Renal pelvis (tissue), 4 donors: ENCODE data around the gene LHFPL2. TPM values are rescaled to one million over a fixed set of nuclear protein-coding genes. Genes with fewer than 3 reads are reported as not detected.

Experiments used
- DNase-seq: peaks from one replicate; pipeline ENCODE4 v3.0.0-alpha.2; 2013
- polyA plus RNA-seq, 3 donors: library from polyadenylated mRNA; unstranded; fragments of 120-200 nt; gene quantifications; one replicate each; pipeline ENCODE4 v1.2.1, GENCODE V29; 2013; ENCODE audit not compliant: insufficient read length in 3 of 3

The LHFPL2 gene
- polyA plus RNA-seq, 3 donors, result 44.7 to 47.7 (median 47.1) TPM

- DNase-seq, result no peak
Observed at GRCh38 chr5:78574131-78574673, 74.4 kb downstream of the LHFPL2 start.

GRCh38 chr5:78573318-78573717, 75.3 kb downstream of the LHFPL2 start:
- no peak for DNase-seq

DNA sequence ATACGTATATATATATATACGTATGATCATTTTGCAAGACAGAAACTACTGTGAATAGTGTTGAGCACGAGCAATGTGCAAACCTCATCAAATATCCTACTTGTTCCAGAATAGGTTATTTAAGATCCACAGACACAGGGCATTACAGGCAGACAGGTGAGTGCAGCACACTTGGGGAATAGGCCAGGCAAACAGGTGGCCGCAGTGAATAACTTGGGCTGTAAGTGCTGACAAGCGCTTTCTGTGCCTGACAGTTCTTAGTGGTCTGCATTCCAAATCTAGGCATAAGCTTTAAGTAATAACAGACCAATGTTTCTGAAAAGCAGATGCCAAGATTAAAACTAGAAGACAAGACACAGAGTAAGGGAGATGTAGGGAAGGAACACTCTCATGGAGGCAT, 77.9 kb downstream of the LHFPL2 start:
- no peak for DNase-seq

GRCh38 chr5:78569441-78569840, 79.1 kb downstream of the LHFPL2 start:
- DNase-seq, result peak; percentile 93

DNA sequence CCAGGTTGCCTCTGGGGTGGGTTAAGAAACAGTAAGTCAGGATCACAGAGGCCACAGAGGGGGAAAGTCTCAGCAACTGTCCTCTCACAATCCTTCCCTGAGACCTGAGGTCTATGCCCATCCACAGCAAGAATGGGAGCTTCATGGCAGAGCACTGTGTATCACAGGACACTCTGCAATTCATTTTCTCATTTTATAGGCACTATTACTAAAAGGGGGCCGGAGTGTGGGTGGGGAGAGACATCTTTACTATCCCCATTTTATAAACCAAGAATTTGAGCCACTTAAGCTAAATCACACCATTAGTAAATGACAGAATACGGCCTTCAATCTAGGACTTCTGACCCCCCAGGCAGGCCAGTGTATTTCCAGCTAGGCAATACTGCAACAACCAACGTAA, 79.9 kb downstream of the LHFPL2 start:
- no peak for DNase-seq

DNA sequence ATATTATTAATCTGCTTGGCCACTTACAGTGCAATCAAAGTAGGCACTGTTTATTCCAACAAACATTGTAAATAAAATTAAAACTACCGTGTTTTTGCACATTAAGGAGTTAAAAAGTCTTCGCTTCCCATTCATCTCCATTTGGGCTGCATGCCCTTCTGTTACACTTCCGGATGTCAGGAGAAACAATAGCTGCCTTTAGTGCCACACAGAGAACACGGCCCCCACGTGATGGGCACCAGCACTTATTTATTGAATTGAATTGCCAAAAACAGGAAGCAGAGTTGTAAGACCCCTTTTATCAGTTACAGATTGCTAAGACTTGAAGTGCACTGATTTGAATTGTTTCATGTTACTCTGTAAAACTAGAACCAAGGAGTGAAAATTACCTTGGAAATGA, 80.4 kb downstream of the LHFPL2 start:
- DNase-seq, result no peak

DNA sequence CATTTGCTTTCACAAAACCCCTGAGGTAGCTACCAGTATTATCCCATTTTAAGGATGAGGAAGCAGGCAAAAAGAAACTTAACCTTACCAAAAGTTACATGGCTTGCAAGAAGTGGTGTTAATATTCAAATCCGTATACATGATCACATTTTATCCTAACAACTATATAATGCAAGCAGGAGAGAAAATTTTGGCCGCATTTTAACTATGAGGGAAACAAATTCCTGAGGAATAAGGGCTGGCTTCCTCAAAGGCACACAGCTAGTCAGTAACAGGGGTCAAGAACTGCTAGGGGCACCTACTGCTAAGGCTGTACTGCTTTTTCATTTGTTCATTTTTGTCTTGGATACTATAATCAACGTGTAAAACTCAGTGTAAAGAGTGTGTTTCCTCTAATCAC, 81.0 kb downstream of the LHFPL2 start:
- no peak for DNase-seq

DNA sequence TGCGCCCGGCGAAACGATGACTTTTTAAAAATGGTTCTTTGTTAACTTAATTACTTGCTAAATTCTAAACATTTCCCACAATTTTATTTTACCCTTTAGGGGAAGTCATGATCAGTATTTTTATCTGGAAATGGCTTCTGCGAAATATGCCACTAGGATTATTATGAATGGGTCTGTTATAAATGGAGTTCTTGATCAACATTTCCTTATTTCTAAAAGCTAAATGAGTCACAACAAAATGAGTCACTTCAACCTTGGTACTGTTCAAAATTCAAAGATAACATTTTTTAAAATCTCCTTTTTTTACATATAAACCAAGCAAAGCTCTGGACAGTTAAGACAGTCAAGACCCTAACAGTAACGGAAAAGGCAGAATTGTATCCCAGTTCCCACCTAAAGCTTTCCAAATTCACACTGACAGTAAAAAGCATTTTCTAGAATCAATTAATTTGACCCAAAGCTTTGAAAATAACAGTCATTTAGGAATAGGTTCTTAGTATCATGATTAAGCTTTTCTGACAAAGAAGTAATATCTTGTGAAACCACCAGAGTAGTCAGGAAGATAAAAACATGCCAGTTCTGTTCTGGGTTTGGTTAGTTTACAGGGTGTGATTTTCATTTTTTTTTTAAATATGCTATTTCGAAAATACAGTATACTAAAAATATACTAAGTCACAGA, 81.7 kb downstream of the LHFPL2 start:
- DNase-seq, result no peak

GRCh38 chr5:78565395-78565794, 83.2 kb downstream of the LHFPL2 start:
- DNase-seq, result no peak

DNA sequence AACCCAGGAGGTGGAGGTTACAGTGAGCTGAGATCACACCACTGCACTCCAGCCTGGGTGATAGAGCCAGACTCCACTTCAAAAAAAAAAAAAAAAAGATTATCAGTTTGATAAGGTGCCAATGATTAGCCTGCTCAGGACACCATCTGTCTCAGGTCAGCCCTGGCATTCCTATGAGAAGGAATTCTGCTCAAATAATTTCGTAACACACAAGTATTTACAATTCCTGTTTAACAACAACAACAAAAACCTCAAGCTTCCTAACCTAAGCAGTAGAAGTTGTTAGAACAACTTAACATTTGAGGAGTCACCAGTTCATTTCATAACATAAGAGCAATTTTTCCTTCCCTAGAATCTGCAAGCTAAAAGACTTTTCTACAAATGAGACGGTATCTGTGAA, 85.0 kb downstream of the LHFPL2 start:
- no peak for DNase-seq

GRCh38 chr5:78562714-78563330, 85.8 kb downstream of the LHFPL2 start:
- DNase-seq, result no peak

GRCh38 chr5:78562001-78562400, 86.6 kb downstream of the LHFPL2 start:
- DNase-seq, result no peak

GRCh38 chr5:78561261-78561660, 87.3 kb downstream of the LHFPL2 start:
- DNase-seq, result no peak

GRCh38 chr5:78560000-78560855, 88.3 kb downstream of the LHFPL2 start:
- DNase-seq, result no peak

DNA sequence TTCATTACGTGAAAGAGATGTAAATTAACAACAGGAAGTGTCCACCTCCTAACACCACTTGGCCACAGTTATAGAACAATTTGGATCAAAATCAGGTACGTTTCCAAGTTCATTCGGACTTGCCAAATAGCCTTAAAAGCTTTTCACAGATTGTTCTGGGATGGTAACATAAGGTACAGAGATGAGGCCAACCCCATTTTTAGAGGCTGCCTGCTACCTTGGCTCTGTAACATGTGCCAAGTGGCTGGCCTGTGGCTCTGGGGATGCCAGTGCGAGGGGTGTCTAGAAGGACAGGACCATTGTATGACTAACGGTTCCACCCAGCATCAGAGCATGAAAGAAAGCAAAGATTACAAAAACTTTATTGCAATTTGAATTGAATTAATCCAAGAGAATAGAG, 91.0 kb downstream of the LHFPL2 start:
- DNase-seq, result no peak

DNA sequence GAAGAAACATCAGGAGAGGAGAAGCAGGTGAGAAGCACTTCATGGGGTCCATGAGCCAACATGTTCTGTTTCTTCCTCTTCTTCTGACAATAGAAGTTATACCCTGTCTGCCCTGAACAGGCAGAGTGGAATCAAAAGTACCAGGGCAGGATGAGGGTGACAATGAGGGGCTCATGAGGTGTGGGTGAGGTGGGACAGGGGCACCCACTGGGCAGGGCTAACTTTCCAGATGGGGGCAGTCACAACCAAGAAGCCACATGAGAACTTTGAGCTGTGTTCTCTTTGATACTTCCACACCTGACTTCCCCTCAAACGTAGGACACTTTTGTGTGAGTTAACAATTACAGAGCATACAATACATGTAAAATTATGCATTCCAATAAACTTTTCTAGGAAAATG, 92.7 kb downstream of the LHFPL2 start:
- DNase-seq, result no peak

- no peak for DNase-seq
Observed at GRCh38 chr5:78554670-78555069, 93.9 kb downstream of the LHFPL2 start.

- no peak for DNase-seq
Observed at GRCh38 chr5:78553580-78554353, 94.8 kb downstream of the LHFPL2 start.

- no peak for DNase-seq
Observed at GRCh38 chr5:78552729-78553342, 95.7 kb downstream of the LHFPL2 start.

DNA sequence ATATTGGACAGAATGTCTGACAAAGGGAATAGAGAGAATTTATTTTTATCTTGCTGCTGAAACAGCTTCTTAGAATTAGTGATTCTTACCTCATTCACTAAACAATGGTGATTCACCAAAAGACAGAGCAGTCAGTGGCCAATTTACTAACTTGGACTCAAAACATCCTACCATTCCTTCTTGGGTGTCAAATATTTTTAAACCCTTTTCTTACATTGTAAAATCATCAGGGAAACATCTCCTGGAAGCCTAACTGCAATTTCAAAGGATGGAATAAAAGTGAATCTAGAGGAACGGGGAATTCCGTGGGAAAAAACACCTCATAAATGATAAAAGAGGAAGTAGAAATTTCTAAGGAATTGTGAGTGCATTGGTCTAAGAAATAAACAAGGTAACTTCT, 97.7 kb downstream of the LHFPL2 start:
- DNase-seq, result no peak

DNA sequence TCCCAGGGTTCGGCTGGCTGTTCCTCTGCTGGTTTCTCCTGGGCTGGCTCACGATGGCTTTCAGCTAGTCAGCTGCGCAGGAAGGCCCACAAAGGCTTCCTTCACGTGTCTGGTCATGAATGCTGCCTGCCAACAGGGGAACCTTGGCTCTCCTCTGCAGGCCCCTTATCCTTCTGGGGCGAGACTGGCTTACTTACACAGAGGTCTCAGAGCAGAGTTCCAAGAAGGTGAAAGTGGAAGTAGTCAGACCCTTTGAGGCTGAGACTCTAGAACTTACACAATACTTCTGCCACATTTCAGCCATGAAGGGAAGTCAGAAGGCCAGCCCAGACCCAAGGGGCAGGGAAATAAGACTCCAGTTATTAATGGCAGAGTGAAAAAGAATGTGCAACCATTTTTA, 99.5 kb downstream of the LHFPL2 start:
- DNase-seq, result no peak
